HEK293 (cell line): Measurements from ENCODE around the gene MAGI2.

Experiments
- BCL11A ChIP-seq: fragments of 450-650 bp; formaldehyde crosslinking; IDR thresholded peaks from 2 replicates; pipeline ENCODE4 v1.5.1; 2016; ENCODE audit warnings: low read depth, missing biosample characterization, missing genetic modification characterization
- BCL6B ChIP-seq: fragments of 450-650 bp; formaldehyde crosslinking; IDR thresholded peaks from 2 replicates; pipeline ENCODE4 v1.5.1; 2017; ENCODE audit warnings: missing biosample characterization, missing genetic modification characterization
- IKZF3 ChIP-seq: fragments of 450-650 bp; IDR thresholded peaks from 2 replicates; pipeline ENCODE4 v1.5.0; 2018; ENCODE audit warnings: missing biosample characterization, mild to moderate bottlenecking, missing genetic modification characterization, moderate library complexity
- INSM2 ChIP-seq: fragments of 450-650 bp; formaldehyde crosslinking; IDR thresholded peaks from 2 replicates; pipeline ENCODE4 v1.5.1; 2016; ENCODE audit warnings: missing biosample characterization, missing genetic modification characterization
- KLF7 ChIP-seq: fragments of 450-650 bp; formaldehyde crosslinking; IDR thresholded peaks from 2 replicates; pipeline ENCODE4 v1.5.1; 2016; ENCODE audit warnings: missing biosample characterization, missing genetic modification characterization, borderline replicate concordance
- MZF1 ChIP-seq: fragments of 450-650 bp; formaldehyde crosslinking; IDR thresholded peaks from 2 replicates; pipeline ENCODE4 v1.5.1; 2017; ENCODE audit warnings: missing biosample characterization, missing genetic modification characterization, borderline replicate concordance
- OSR2 ChIP-seq: fragments of 450-650 bp; formaldehyde crosslinking; IDR thresholded peaks from 2 replicates; pipeline ENCODE4 v1.5.1; 2016; ENCODE audit warnings: missing biosample characterization, missing genetic modification characterization
- SP7 ChIP-seq: fragments of 450-650 bp; formaldehyde crosslinking; IDR thresholded peaks from 2 replicates; pipeline ENCODE4 v1.5.1; 2016; ENCODE audit warnings: missing biosample characterization, missing genetic modification characterization
- TRIM28 ChIP-seq: IDR thresholded peaks from 2 replicates; pipeline ENCODE4 v1.6.1; 2011; ENCODE audit warnings: low read length, control low read depth, borderline replicate concordance
- ZBTB21 ChIP-seq: fragments of 450-650 bp; formaldehyde crosslinking; IDR thresholded peaks from 2 replicates; pipeline ENCODE4 v1.5.1; 2017; ENCODE audit warnings: missing biosample characterization, missing genetic modification characterization
- ZBTB26 ChIP-seq: fragments of 450-650 bp; formaldehyde crosslinking; optimal IDR thresholded peaks from 2 replicates; pipeline ENCODE3; 2016; ENCODE audit warnings: missing biosample characterization, mild to moderate bottlenecking, missing genetic modification characterization
- ZBTB6 ChIP-seq: fragments of 450-650 bp; formaldehyde crosslinking; IDR thresholded peaks from 2 replicates; pipeline ENCODE4 v1.5.1; 2017; ENCODE audit warnings: missing biosample characterization, missing genetic modification characterization
- ZBTB8A ChIP-seq: fragments of 450-650 bp; formaldehyde crosslinking; IDR thresholded peaks from 2 replicates; pipeline ENCODE4 v1.5.1; 2016; ENCODE audit warnings: missing biosample characterization, missing genetic modification characterization
- ZEB2 ChIP-seq: fragments of 450-650 bp; formaldehyde crosslinking; IDR thresholded peaks from 2 replicates; pipeline ENCODE4 v1.5.1; 2016; ENCODE audit warnings: missing biosample characterization, missing genetic modification characterization
- ZNF133 ChIP-seq: fragments of 450-650 bp; formaldehyde crosslinking; IDR thresholded peaks from 2 replicates; pipeline ENCODE4 v1.5.1; 2016; ENCODE audit warnings: missing biosample characterization, missing genetic modification characterization
- ZNF23 ChIP-seq: fragments of 450-650 bp; formaldehyde crosslinking; IDR thresholded peaks from 2 replicates; pipeline ENCODE4 v1.5.1; 2016; ENCODE audit warnings: missing biosample characterization, missing genetic modification characterization, borderline replicate concordance
- ZNF280D ChIP-seq: fragments of 450-650 bp; formaldehyde crosslinking; IDR thresholded peaks from 2 replicates; pipeline ENCODE4 v1.5.1; 2016; ENCODE audit warnings: missing biosample characterization, missing genetic modification characterization
- ZNF335 ChIP-seq: fragments of 450-650 bp; formaldehyde crosslinking; conservative IDR thresholded peaks from 2 replicates; pipeline ENCODE4 v1.5.1; 2016; ENCODE audit warnings: missing biosample characterization, missing genetic modification characterization
- ZNF391 ChIP-seq: fragments of 450-650 bp; formaldehyde crosslinking; IDR thresholded peaks from 2 replicates; pipeline ENCODE4 v1.5.1; 2016; ENCODE audit warnings: low read depth, missing biosample characterization, missing genetic modification characterization, borderline replicate concordance
- ZNF416 ChIP-seq: fragments of 450-650 bp; formaldehyde crosslinking; IDR thresholded peaks from 2 replicates; pipeline ENCODE4 v1.5.1; 2016; ENCODE audit warnings: missing biosample characterization, missing genetic modification characterization
- ZNF423 ChIP-seq: fragments of 450-650 bp; formaldehyde crosslinking; IDR thresholded peaks from 2 replicates; pipeline ENCODE4 v1.5.1; 2016; ENCODE audit warnings: missing biosample characterization, missing genetic modification characterization
- ZNF558 ChIP-seq: fragments of 450-650 bp; formaldehyde crosslinking; IDR thresholded peaks from 2 replicates; pipeline ENCODE4 v1.5.1; 2016; ENCODE audit warnings: missing biosample characterization, missing genetic modification characterization
- ZNF580 ChIP-seq: fragments of 450-650 bp; formaldehyde crosslinking; IDR thresholded peaks from 2 replicates; pipeline ENCODE4 v1.5.1; 2016; ENCODE audit warnings: missing biosample characterization, missing genetic modification characterization
- ZNF629 ChIP-seq: fragments of 450-650 bp; formaldehyde crosslinking; IDR thresholded peaks from 2 replicates; pipeline ENCODE4 v1.5.1; 2017; ENCODE audit warnings: missing biosample characterization, missing genetic modification characterization
- ZNF639 ChIP-seq: fragments of 450-650 bp; formaldehyde crosslinking; IDR thresholded peaks from 2 replicates; pipeline ENCODE4 v1.5.1; 2016; ENCODE audit warnings: missing biosample characterization, missing genetic modification characterization
- ZNF660 ChIP-seq: fragments of 450-650 bp; IDR thresholded peaks from 2 replicates; pipeline ENCODE4 v1.5.1; 2018; ENCODE audit warnings: missing biosample characterization, mild to moderate bottlenecking, missing genetic modification characterization
- ZNF843 ChIP-seq: fragments of 450-650 bp; formaldehyde crosslinking; IDR thresholded peaks from 2 replicates; pipeline ENCODE4 v1.5.1; 2016; ENCODE audit warnings: missing biosample characterization, missing genetic modification characterization
- ZSCAN30 ChIP-seq: fragments of 450-650 bp; IDR thresholded peaks from 2 replicates; pipeline ENCODE4 v1.5.1; 2018; ENCODE audit warnings: missing biosample characterization, mild to moderate bottlenecking, missing genetic modification characterization, moderate library complexity
- ZXDB ChIP-seq: fragments of 450-650 bp; formaldehyde crosslinking; IDR thresholded peaks from 2 replicates; pipeline ENCODE4 v1.5.1; 2016; ENCODE audit warnings: missing biosample characterization, missing genetic modification characterization

The MAGI2 gene

GRCh38 chr7:79420464-79420863, 33.0 kb downstream of the MAGI2 start (continued):
- peak; percentile 87; the same call in 1 of the 2 replicates for TF ChIP-seq ZEB2 (tag by site-specific recombination)
- 0 out of 2 replicates have a peak, but pooled peaks have one; percentile 33 for TF ChIP-seq ZXDB (tag by site-specific recombination)
- no peak for TF ChIP-seq ZNF416 (tag by site-specific recombination)
- TF ChIP-seq ZBTB26 (tag by site-specific recombination), result no peak
- TF ChIP-seq TRIM28, result peak; percentile 42; the same call in 1 of the 2 replicates
- no peak for TF ChIP-seq ZNF580 (tag by site-specific recombination)
- no peak for TF ChIP-seq ZNF23 (tag by site-specific recombination)
- no peak for TF ChIP-seq ZNF133 (tag by site-specific recombination)
- no peak for TF ChIP-seq ZBTB8A
- TF ChIP-seq ZNF629, result peak; percentile 96
- 0 out of 2 replicates have a peak, but pooled peaks have one; percentile 6 for TF ChIP-seq BCL6B (tag by site-specific recombination)
- peak; percentile 78 for TF ChIP-seq ZNF843 (tag by site-specific recombination)
- no peak for TF ChIP-seq ZNF391 (tag by site-specific recombination)
- peak; percentile 84 for TF ChIP-seq SP7 (tag by site-specific recombination)
- peak; percentile 46; the same call in 1 of the 2 replicates for TF ChIP-seq ZNF335 (tag by site-specific recombination)
- 0 out of 2 replicates have a peak, but pooled peaks have one; percentile 17 for TF ChIP-seq KLF7
- peak; percentile 52; the same call in 1 of the 2 replicates for TF ChIP-seq ZBTB6 (tag by site-specific recombination)
- TF ChIP-seq ZNF558 (tag by site-specific recombination), result no peak
- peak; percentile 76 for TF ChIP-seq ZBTB21 (tag by site-specific recombination)
- TF ChIP-seq ZNF660 (tag by site-specific recombination), result peak; percentile 58; the same call in 1 of the 2 replicates
- TF ChIP-seq MZF1 (tag by site-specific recombination), result no peak
- TF ChIP-seq BCL11A (tag by site-specific recombination), result peak; percentile 22; the same call in 1 of the 2 replicates
- TF ChIP-seq INSM2, result peak; percentile 95
- TF ChIP-seq OSR2 (tag by site-specific recombination), result peak; percentile 79
- TF ChIP-seq ZNF423 (tag by site-specific recombination), result no peak
- peak; percentile 25; the same call in 1 of the 2 replicates for TF ChIP-seq IKZF3 (tag by site-specific recombination)
- no peak for TF ChIP-seq ZNF280D (tag by site-specific recombination)
- TF ChIP-seq ZSCAN30 (tag by site-specific recombination), result no peak
- peak; percentile 57; the same call in 1 of the 2 replicates for TF ChIP-seq ZNF639
